Activated CD8-positive, alpha-beta T cell treated with anti-CD3 and anti-CD28 coated beads, Interleukin-2, amount 10 ng/mL, durations not matched to agents 7 days and 5 days (primary cell): Measurements from ENCODE around the gene FTO. TPM values are rescaled to one million over a fixed set of nuclear protein-coding genes. Genes with fewer than 3 reads are reported as not detected.

Experiments
- ATAC-seq: fragments of 150-1000 bp; cut with Tn5 transposase; one replicate; pipeline ENCODE4 v1.10.0; 2021; ENCODE audit warnings: moderate library complexity
- CTCF ChIA-PET: fragments of 350-600 bp; sonication (Branson Sonifier 250); formaldehyde crosslinking; loops from one replicate; lab custom pipeline; 2021; ENCODE audit warnings: antibody characterized with exemption; lab: Charles Lee
- POLR2A ChIA-PET: fragments of 350-600 bp; sonication (Branson Sonifier 250); formaldehyde crosslinking; loops from one replicate; lab custom pipeline; 2021; ENCODE audit warnings: antibody characterized with exemption; lab: Charles Lee
- DNase-seq: peaks from one replicate; pipeline ENCODE4 v3.0.0-alpha.2; 2020
- H3K27ac Mint-ChIP-seq: one replicate; pipeline ENCODE4 v1.8.0; 2021; ENCODE audit warnings: mild to moderate bottlenecking, mixed read lengths
- H3K27me3 Mint-ChIP-seq: one replicate; pipeline ENCODE4 v1.8.0; 2021; ENCODE audit warnings: low read depth, mixed read lengths
- H3K36me3 Mint-ChIP-seq: one replicate; pipeline ENCODE4 v1.8.0; 2021; ENCODE audit warnings: low read depth, mixed read lengths
- H3K4me1 Mint-ChIP-seq: one replicate; pipeline ENCODE4 v1.8.0; 2021; ENCODE audit warnings: low read depth, mixed read lengths
- H3K4me3 Mint-ChIP-seq: one replicate; pipeline ENCODE4 v1.8.0; 2021; ENCODE audit warnings: mild to moderate bottlenecking, mixed read lengths
- H3K9me3 Mint-ChIP-seq: one replicate; pipeline ENCODE4 v1.8.0; 2022; ENCODE audit warnings: mixed read lengths; ENCODE audit not compliant: insufficient read depth
- total RNA-seq, 2 experiments: library from RNA; stranded (reverse); gene quantifications; one replicate each; pipeline ENCODE4 v1.2.3, GENCODE V29; 2021

The FTO gene
- total RNA-seq, 2 experiments from 2014 or later: 40.2 to 44.5 TPM

- Mint-ChIP-seq H3K27me3 (no peaks in the 10 kb centered on the region), H3K9me3 (no peaks in the 10 kb centered on the region), H3K27ac (no peak overlapping the region), H3K36me3 (peaks cover 6% of the 10 kb centered on the region), H3K4me1 (peaks cover 3% of the 10 kb centered on the region), H3K4me3 (no peak overlapping the region)
- ChIA-PET POLR2A (no interaction called here), CTCF (no interaction called here)
- no peak for DNase-seq
- ATAC-seq: no peak
Observed at GRCh38 chr16:53933407-53933806, 229.5 kb downstream of the FTO start.

- Mint-ChIP-seq H3K9me3 (no peaks in the 10 kb centered on the region), H3K4me3 (no peak overlapping the region), H3K27ac (no peak overlapping the region), H3K36me3 (peaks cover 10% of the 10 kb centered on the region), H3K4me1 (peaks cover 3% of the 10 kb centered on the region), H3K27me3 (no peaks in the 10 kb centered on the region)
- ChIA-PET CTCF (interaction anchor here (2.2 kb wide), 1 partner anchor 9 kb away, joined by 5 read pairs; no protein-coding TSS in a partner anchor), POLR2A (no interaction called here)
- ATAC-seq (no peak), DNase-seq (no peak)
Observed at GRCh38 chr16:53936052-53936451, 232.1 kb downstream of the FTO start.

GRCh38 chr16:53936529-53936928 is 232.6 kb downstream of the FTO start:
- no peak overlapping the region for H3K4me3 Mint-ChIP-seq
- no peaks in the 10 kb centered on the region for H3K27me3 Mint-ChIP-seq
- ChIA-PET POLR2A (no interaction called here), CTCF (interaction anchor here (2.2 kb wide), 1 partner anchor 9 kb away, joined by 5 read pairs; no protein-coding TSS in a partner anchor)
- H3K36me3 Mint-ChIP-seq: peaks cover 10% of the 10 kb centered on the region
- no peaks in the 10 kb centered on the region for H3K9me3 Mint-ChIP-seq
- no peak overlapping the region for H3K27ac Mint-ChIP-seq
- DNase-seq (no peak), ATAC-seq (no peak)
- H3K4me1 Mint-ChIP-seq: peaks cover 3% of the 10 kb centered on the region

GRCh38 chr16:53937161-53937880 is 233.4 kb downstream of the FTO start:
- ChIA-PET POLR2A (interaction anchor here (0.6 kb wide), 1 partner anchor 288 kb away, joined by 3 read pairs; no protein-coding TSS in a partner anchor), CTCF (interaction anchor here (1.2 to 2.2 kb wide), 2 partner anchors 8 to 15 kb away, joined by 3 to 5 read pairs; no protein-coding TSS in a partner anchor)
- no peaks in the 10 kb centered on the region for H3K27me3 Mint-ChIP-seq

GRCh38 chr16:53944025-53944424 is 240.1 kb downstream of the FTO start:
- H3K36me3 Mint-ChIP-seq: peaks cover 3% of the 10 kb centered on the region
- no peaks in the 10 kb centered on the region for H3K27me3 Mint-ChIP-seq
- CTCF ChIA-PET: interaction anchor here (1.4 kb wide), 1 partner anchor 52 kb away, joined by 4 read pairs; no protein-coding TSS in a partner anchor
- no peak overlapping the region for H3K4me3 Mint-ChIP-seq
- DNase-seq (no peak), ATAC-seq (no peak)
- POLR2A ChIA-PET: no interaction called here
- H3K27ac Mint-ChIP-seq: no peak overlapping the region
- H3K9me3 Mint-ChIP-seq: no peaks in the 10 kb centered on the region
- H3K4me1 Mint-ChIP-seq: no peaks in the 10 kb centered on the region

More at GRCh38 chr16:53937161-53937880, 233.4 kb downstream of the FTO start:
- DNase-seq: no peak
- no peak for ATAC-seq
- H3K4me1 Mint-ChIP-seq: peaks cover 3% of the 10 kb centered on the region
- H3K27ac Mint-ChIP-seq: no peak overlapping the region
- no peak overlapping the region for H3K4me3 Mint-ChIP-seq
- H3K36me3 Mint-ChIP-seq: peaks cover 10% of the 10 kb centered on the region
- H3K9me3 Mint-ChIP-seq: no peaks in the 10 kb centered on the region

- Mint-ChIP-seq H3K27me3 (no peaks in the 10 kb centered on the region), H3K36me3 (no peaks in the 10 kb centered on the region), H3K9me3 (no peaks in the 10 kb centered on the region), H3K4me1 (no peaks in the 10 kb centered on the region), H3K4me3 (no peak overlapping the region), H3K27ac (no peak overlapping the region)
- ChIA-PET CTCF (interaction anchor here (0.7 to 3.5 kb wide), 7 partner anchors 9 to 1519 kb away, joined by 3 to 10 read pairs (median 4); no protein-coding TSS in a partner anchor), POLR2A (no interaction called here)
- no peak for DNase-seq
- ATAC-seq: no peak
Observed at GRCh38 chr16:53945996-53946395, 242.0 kb downstream of the FTO start.

- Mint-ChIP-seq H3K4me3 (no peak overlapping the region), H3K9me3 (no peaks in the 10 kb centered on the region), H3K27me3 (no peaks in the 10 kb centered on the region), H3K4me1 (peaks cover 2% of the 10 kb centered on the region), H3K27ac (no peak overlapping the region), H3K36me3 (no peaks in the 10 kb centered on the region)
- POLR2A ChIA-PET: no interaction called here
- DNase-seq: no peak
- no peak for ATAC-seq
- CTCF ChIA-PET: interaction anchor here (0.6 to 3.5 kb wide), 6 partner anchors 8 to 1518 kb away, joined by 3 to 10 read pairs (median 4); no protein-coding TSS in a partner anchor
Observed at GRCh38 chr16:53946746-53947386, 242.9 kb downstream of the FTO start.

GRCh38 chr16:53947642-53948041 is 243.7 kb downstream of the FTO start:
- DNase-seq (no peak), ATAC-seq (no peak)
- Mint-ChIP-seq H3K27me3 (no peaks in the 10 kb centered on the region), H3K4me3 (no peak overlapping the region), H3K36me3 (no peaks in the 10 kb centered on the region), H3K9me3 (no peaks in the 10 kb centered on the region), H3K4me1 (peaks cover 10% of the 10 kb centered on the region), H3K27ac (no peak overlapping the region)
- ChIA-PET CTCF (interaction anchor here (1.0 to 3.5 kb wide), 4 partner anchors 8 to 1310 kb away, joined by 3 to 10 read pairs (median 4); no protein-coding TSS in a partner anchor), POLR2A (no interaction called here)

GRCh38 chr16:53948326-53948725 is 244.4 kb downstream of the FTO start:
- ChIA-PET POLR2A (no interaction called here), CTCF (no interaction called here)
- Mint-ChIP-seq H3K27me3 (no peaks in the 10 kb centered on the region), H3K27ac (no peak overlapping the region), H3K9me3 (no peaks in the 10 kb centered on the region), H3K4me1 (peaks cover 17% of the 10 kb centered on the region), H3K36me3 (no peaks in the 10 kb centered on the region), H3K4me3 (no peak overlapping the region)
- DNase-seq (no peak), ATAC-seq (no peak)

- ChIA-PET CTCF (no interaction called here), POLR2A (no interaction called here)
- Mint-ChIP-seq H3K36me3 (no peaks in the 10 kb centered on the region), H3K27ac (no peak overlapping the region), H3K4me1 (peaks cover 19% of the 10 kb centered on the region), H3K9me3 (no peaks in the 10 kb centered on the region), H3K4me3 (no peak overlapping the region), H3K27me3 (no peaks in the 10 kb centered on the region)
- DNase-seq (no peak), ATAC-seq (no peak)
Observed at GRCh38 chr16:53948734-53949430, 244.9 kb downstream of the FTO start.

GRCh38 chr16:53949715-53950410 is 245.9 kb downstream of the FTO start:
- Mint-ChIP-seq H3K36me3 (peaks cover 2% of the 10 kb centered on the region), H3K27ac (no peak overlapping the region), H3K9me3 (no peaks in the 10 kb centered on the region), H3K4me1 (peaks cover 28% of the 10 kb centered on the region), H3K4me3 (no peak overlapping the region), H3K27me3 (no peaks in the 10 kb centered on the region)
- DNase-seq (no peak), ATAC-seq (no peak)
- ChIA-PET POLR2A (no interaction called here), CTCF (interaction anchor here (1.1 to 1.8 kb wide), 3 partner anchors 9 to 400 kb away, joined by 3 to 5 read pairs (median 4); no protein-coding TSS in a partner anchor)
